IPS-NIHi11 (cell line): ENCODE data around the gene TMPRSS9.
"Not testable (repeated sequence)": the region's sequence is repeated elsewhere in the genome, so short reads cannot be mapped to it uniquely, and the experiment has no call there.

Experiments
- DNase-seq: peaks from one replicate; pipeline ENCODE4 v3.0.0; 2012; ENCODE audit warnings: mixed read lengths, low spot score

The TMPRSS9 gene

DNA sequence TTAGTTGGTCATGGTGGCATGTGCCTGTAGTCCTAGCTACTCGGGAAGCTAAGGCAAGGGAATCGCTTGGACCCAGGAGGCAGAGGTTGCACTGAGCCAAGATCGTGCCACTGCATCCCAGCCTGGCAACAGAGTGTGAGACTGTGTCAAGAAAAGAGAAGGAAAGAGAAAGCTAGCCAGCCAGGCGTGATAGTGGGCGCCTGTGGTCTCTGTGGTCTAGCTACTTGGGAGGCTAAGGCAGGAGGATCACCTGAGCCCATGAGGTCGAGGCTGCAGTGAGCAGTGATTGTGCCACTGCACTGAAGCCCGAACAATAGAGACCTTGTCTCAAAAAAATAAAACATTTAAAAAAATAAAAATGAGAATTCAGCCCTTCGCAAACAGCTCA is 34.0 kb downstream of the TMPRSS9 start:
- no peak for DNase-seq

DNA sequence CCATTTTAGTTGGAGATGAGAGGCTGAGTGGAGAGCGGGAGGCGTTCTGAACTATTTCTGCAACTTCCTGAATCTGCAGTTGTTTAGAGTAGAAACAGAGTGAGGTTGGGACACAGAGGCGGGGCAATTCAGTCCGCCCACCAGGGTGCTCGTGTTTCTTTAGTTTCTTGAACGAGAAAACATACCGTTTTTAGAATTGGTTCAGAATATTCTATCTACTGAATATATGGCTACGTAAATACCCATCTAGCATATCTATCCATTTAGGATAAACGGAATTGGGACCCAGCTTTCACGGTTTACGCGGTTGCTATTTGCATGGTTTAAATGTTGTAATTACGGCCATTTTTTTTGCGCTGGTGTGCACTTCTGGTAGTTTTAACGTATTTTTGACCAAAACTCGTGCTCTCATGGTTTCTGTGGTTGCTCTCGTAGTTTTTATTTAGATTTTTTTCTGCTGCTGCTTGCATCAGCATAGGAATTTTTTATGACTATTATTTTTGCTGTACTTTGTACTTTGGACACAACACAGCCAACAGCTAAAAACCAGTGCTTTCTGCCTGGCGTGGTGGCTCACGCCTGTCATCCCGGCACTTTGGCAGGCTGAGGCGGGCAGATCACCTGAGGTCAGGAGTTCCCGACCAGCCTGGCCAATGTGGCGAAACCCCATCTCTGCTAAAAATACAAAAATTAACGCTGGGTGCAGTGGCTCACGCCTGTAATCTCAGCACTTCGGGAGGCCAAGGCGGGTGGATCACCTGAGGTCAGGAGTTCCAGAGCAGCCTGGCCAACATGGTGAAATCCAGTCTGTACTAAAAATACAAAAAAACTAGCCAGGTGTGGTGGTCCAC is 34.6 kb downstream of the TMPRSS9 start:
- DNase-seq, result no peak

DNA sequence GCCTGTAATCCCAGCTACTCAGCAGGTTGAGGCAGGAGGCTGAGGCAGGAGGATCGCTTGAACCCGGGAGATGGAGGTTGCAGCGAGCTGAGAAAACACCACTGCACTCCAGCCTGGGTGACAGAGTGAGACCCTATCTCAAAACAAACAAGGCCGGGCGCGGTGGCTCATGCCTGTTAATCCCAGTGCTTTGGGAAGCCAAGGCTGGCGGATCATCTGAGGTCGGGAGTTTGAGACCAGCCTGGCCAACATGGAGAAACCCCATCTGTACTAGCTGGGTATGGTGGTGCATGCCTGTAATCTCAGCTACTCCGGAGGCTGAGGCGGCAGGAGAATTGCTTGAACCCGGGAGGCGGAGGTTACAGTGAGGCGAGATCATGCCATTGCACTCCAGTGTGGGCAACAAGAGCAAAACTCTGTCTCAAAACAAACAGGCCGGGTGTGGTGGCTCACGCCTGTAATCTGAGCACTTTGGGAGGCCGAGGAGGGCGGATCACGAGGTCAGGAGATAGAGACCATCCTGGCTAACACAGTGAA is 35.3 kb downstream of the TMPRSS9 start:
- not testable (repeated sequence) for DNase-seq

DNA sequence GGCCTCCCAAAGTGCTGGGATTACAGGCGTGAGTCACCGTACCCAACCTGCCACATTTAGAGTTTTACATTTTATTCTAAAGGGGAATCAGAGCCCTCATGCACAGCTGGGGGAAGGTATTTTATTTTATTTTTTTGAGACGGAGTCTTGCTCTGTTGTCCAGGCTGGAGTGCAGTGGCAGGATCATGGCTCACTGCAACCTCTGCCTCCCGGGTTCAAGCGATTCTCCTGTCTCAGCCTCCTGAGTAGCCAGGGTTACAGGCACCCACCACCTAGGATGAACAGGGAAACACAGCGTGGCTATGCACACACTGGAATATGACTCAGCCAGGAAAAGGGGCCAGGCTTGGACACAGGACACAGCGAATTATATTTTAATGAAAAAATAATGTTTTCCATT is 37.1 kb downstream of the TMPRSS9 start:
- not testable (repeated sequence) for DNase-seq

DNA sequence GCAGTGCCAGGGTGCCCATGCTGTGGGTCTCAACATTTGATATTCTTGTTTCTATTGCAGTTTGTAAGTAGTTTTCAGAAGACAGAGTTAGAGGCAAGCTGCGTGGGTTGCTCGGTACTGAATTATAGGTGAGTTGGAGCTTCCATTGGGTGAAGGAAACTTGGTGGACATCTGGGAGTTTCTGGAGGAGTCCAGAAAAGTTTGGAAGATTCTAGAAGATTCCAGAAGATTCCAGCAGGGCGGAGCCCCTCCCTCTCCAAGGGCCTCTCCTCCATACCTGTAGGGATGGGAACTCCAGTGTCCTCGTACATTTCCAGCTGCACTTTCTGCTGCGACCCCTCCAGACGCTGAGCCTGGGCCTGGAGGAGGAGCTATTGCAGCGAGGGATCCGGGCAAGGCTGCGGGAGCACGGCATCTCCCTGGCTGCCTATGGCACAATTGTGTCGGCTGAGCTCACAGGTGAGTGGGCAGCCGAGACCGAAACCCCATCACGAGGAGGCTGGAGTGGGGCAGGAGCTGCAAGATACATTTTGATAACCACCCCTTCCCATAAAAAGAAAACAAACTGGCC is 38.8 kb downstream of the TMPRSS9 start:
- DNase-seq, result no peak

DNA sequence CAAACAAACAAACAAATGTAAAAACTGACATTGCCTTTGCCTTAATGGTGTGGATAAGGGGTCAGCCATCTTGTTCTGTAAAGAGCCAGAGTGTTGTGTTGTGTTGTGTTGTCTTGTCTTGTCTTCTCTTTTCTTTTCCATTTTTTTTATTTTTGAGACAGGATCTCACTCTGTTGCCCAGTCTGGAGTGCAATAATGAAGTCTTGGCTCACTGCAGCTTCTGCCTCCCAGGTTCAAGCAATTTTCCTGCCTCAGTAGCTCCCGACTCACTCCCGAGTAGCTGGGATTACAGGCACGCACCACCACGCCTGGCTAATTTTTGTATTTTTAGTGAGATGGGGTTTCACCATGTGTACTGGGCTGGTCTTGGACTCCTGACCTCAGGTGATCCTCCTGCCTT is 39.5 kb downstream of the TMPRSS9 start:
- DNase-seq, result no peak

DNA sequence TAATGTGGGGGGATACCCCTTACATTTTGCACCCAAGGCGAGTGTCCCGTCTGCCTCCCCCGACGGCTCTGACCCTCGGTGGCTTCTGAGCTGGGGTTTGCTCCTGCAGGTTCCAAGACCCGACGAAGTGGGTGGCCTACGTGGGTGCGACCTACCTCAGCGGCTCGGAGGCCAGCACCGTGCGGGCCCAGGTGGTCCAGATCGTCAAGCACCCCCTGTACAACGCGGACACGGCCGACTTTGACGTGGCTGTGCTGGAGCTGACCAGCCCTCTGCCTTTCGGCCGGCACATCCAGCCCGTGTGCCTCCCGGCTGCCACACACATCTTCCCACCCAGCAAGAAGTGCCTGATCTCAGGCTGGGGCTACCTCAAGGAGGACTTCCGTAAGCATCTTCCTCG is 48.2 kb downstream of the TMPRSS9 start:
- no peak for DNase-seq

DNA sequence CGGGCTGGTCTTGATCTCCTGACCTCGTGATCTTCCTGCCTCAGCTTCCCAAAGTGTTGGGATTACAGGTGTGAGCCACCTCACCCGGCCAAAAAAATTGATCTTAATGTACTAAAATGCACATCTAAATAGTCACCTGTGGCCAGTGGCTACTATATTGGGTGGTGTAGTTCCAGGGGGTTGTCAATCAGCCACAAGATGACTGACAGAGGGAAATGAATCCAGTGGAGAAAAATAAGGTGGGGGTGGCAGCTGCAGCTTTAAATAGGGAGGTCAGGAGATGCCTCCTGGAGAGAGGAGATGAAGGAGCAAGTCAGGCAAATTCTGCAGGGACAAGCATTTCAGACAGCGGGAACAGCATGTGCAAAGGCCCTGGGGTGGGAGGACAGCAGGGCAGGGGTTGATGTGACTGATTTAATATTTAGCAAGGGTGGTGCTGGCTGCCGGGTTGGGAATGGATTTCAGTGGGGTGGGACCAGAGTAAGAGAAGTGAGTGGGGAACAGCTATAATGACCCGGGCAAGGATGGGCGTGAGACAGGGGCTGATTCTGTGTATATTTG is 49.4 kb downstream of the TMPRSS9 start:
- no peak for DNase-seq

DNA sequence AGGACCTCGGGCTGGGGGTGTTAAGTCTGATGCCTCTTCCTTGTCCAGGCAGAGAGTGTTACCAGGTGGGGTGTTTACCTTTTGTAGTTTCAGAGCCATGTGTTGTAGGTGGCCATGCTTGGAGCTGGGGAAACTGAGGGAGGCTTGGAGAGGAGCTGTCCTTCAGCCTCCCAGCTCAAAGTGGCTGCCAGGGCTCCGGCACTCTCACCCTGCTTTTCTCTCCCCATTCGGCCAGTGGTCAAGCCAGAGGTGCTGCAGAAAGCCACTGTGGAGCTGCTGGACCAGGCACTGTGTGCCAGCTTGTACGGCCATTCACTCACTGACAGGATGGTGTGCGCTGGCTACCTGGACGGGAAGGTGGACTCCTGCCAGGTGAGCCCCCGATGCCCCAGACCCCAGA is 50.0 kb downstream of the TMPRSS9 start:
- DNase-seq, result no peak

DNA sequence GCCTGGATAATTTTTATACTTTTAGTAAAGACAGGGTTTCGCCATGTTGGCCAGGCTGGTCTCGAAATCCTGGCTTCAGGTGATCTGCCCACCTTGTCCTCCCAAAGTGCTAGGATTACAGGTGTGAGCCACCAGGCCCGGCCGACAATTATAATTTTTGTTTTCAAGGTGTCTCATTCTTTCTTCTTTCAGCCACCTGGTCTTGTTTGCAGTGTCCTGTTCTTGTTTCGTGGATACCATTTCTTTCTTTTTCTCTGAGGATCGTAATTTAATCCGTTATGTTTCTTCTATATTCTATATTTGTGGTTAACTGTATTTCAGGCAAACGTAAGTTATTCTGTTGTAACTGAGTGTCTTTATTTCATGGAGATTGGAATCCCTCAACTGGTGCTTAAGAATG is 51.6 kb downstream of the TMPRSS9 start:
- no peak for DNase-seq

DNA sequence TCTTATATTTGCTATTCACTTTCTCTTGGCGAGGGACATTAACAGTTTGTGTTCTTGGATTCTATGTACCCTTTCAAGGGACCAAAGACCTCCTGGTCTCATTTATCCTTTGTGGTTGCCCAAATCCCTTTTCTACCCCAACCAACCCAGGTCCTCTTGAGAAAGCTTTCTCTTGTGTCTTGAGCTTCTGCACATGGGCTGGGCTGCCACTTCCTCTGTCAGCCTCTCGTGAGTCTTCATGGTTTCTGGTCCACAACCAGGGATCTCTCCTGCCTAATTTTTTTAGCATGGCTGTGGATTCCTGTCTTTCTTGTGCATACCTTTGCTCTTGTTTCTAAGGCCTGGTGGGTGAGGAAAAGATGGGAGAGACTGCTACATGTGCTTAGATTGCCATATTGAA is 52.4 kb downstream of the TMPRSS9 start:
- no peak for DNase-seq

DNA sequence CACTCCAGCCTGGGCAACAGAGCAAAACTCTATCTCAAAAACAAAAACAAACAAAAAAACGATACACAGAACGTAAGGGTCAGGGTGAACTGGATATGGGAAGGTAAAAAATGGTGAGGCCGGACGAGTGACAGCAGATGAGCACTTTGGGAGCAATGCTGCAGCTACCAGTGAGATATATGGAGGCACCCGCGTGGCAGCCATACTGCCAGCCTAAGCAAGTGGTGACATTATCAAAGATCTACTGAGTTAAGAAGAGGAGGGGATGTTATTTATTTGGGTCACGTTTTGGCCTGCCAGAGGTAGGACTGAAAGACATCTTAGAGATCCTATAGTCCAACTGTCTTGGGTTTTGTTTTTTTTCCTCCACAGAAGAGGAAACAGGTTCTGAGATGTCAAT is 53.1 kb downstream of the TMPRSS9 start:
- DNase-seq, result no peak

DNA sequence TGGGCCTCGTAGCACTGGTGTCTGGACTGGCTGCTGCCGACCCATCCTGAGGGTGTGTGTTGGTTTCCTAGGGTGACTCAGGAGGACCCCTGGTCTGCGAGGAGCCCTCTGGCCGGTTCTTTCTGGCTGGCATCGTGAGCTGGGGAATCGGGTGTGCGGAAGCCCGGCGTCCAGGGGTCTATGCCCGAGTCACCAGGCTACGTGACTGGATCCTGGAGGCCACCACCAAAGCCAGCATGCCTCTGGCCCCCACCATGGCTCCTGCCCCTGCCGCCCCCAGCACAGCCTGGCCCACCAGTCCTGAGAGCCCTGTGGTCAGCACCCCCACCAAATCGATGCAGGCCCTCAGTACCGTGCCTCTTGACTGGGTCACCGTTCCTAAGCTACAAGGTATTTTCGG is 53.6 kb downstream of the TMPRSS9 start:
- no peak for DNase-seq

DNA sequence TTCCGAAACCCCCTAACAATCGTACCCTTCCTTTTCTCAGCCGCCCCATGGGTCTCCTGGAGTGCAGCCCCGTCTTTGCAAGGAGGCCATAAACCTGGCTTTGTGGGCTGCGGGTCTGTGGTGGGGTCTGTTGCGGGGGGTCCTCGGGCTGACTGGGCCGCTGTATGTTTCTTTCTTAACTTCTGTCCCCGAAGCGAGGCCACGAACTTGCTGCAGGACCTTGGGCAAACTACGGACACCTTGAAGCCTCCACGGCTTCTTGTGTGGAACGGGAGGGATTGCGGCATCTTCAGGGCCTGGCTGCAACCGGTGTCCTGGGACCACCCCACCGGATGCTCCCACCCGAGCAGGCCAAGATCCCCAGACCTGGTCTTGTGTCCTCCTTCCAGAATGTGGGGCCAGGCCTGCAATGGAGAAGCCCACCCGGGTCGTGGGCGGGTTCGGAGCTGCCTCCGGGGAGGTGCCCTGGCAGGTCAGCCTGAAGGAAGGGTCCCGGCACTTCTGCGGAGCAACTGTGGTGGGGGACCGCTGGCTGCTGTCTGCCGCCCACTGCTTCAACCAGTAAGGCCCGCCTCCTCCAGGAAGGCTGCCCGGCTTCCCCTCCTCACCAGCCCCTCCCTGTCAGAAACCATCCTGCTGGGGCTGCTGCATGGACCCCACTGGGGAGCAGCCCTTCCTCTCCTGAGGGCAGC is 55.4 kb downstream of the TMPRSS9 start:
- DNase-seq, result no peak

DNA sequence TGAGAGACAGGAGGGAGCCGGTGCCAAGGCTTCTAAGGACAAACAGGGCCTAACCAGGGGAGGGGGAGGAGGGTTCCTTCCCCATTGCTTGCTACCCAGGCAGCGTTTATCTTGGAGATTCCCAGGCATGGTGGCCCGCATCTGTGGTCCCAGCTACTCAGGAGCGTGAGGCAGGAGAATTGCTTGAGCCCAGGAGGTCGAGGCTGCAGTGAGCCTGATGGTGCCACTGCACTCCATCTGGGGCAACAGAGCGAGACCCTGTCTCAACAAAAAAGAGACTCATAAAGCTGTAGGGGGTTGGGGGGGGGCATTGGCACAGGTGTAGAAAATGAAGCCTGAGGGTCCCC is 55.9 kb downstream of the TMPRSS9 start:
- DNase-seq, result no peak

DNA sequence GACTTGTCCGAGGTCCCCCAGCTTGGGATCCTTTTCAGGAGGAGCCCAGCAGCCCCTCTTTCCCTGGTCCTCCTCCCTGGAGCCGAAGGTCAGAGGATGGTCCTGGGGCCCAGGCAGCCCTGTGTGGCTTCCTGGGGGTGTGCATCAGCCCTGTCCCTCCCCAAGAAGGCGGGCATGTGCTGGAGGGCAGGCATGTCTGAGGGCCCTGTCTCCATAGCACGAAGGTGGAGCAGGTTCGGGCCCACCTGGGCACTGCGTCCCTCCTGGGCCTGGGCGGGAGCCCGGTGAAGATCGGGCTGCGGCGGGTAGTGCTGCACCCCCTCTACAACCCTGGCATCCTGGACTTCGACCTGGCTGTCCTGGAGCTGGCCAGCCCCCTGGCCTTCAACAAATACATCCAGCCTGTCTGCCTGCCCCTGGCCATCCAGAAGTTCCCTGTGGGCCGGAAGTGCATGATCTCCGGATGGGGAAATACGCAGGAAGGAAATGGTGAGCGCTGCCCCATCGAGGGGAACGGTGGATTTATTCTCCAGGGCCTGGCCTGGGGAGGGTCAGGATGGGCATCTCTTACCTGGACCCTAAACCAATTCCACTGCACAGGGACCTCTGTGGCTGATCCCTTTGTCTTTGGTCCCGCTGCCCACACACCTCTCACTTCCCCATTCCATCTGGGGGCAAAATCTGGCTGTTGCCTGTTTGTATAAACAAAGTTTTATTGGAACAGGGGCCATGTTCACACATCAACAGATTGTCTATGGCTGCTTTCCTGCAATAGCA is 56.4 kb downstream of the TMPRSS9 start:
- DNase-seq, result no peak

DNA sequence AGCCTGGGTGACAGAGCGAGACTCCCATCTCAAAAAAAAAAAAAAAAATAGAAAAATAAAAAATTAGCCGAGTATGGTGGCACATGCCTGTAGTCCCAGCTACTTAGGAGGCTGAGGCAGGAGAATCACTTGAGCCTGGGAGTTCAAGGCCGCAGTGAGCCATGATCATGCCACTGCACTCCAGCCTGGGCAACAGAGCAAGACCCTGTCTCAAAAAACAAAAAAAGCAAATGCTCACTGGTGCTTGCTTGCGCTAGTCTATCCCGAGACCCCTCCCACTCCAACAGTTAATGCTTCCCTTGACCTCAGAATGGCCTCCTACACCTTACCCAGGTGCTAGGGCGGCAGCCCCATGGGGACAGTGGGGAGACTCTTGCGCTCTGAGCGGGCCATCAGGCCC is 57.4 kb downstream of the TMPRSS9 start:
- not testable (repeated sequence) for DNase-seq

DNA sequence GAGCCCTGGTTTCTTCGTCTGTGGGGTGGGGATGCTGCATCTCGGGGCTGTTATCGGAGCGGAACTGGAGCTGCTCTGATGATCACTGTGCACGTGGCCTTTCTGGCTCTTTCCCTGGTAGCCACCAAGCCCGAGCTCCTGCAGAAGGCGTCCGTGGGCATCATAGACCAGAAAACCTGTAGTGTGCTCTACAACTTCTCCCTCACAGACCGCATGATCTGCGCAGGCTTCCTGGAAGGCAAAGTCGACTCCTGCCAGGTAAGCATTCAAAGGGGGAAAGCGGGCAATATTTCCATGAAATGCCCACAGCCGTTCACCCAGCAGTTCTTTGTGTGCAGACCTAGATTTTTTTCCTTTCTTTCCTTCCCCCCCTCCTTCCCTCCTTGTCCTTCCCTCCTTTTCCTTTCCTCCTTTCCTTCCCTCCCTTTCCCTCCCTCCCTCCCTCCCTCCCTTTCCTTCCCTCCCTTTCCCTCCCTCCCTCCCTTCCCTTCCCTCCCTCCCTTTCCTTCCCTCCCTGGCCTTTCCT is 57.9 kb downstream of the TMPRSS9 start:
- DNase-seq, result no peak

DNA sequence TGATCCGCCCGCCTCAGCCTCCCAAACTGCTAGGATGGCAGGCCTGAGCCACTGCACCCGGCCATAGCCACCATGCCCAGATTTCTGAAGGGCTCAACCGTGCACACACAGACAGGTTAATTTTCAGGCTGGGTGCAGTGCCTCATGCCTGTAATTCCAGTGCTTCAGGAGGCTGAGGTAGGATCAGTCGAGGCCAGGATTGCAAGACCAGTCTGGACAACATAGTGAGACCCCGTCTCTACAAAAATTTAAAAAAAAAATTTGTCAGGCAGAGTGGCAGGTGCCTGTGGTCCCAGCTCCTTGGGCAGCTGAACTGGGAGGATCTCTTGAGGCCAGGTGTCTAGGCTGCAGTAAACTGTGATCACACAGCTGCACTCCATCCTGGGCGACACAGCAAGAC is 59.7 kb downstream of the TMPRSS9 start:
- no peak for DNase-seq

DNA sequence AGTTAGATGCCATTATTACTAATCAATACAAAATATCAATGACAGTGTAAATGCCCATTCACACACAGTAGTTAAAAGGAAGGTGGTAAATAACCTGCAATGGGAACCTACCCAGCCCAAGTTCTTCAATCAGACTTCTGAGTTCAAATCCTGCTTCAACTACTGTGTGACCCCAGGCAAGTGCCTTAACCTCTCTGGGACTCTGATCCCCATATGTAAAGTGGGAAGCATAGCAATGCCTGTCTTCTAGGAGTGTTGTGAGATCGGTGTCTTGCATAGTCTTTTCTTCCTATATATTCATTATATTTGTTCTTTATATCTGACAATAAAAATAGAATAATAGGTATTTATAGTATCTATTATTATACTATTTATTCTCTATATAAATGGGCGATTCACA is 60.4 kb downstream of the TMPRSS9 start:
- no peak for DNase-seq

DNA sequence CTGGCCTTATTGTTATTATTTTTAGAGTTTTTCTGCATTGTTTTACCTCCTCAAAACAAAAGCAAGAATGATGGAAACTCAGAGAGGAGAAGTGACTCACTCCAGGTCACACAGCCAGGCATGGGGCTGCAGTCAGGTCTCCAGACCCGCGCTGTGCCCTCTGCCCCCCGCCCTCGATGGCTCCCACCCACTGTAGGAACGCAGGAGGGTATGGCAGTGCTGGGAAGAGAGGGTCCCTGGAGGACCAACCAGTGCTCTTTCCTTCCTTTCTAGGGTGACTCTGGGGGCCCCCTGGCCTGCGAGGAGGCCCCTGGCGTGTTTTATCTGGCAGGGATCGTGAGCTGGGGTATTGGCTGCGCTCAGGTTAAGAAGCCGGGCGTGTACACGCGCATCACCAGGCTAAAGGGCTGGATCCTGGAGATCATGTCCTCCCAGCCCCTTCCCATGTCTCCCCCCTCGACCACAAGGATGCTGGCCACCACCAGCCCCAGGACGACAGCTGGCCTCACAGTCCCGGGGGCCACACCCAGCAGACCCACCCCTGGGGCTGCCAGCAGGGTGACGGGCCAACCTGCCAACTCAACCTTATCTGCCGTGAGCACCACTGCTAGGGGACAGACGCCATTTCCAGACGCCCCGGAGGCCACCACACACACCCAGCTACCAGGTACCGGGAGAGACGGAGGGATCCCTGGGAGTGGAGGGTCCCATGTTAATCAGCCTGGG is 61.7 kb downstream of the TMPRSS9 start:
- DNase-seq, result no peak
